HCT116 (cell line): ENCODE measurements around the gene PLEKHA6.

ENCODE experiments used
- EZH2 ChIP-seq: fragments of 200-600 bp; sonication (generic); IDR thresholded peaks from 2 replicates; pipeline ENCODE4 v1.6.1; 2017; ENCODE audit warnings: antibody characterized with exemption, mixed run types
- EZH2phosphoT487 ChIP-seq: fragments of 200-600 bp; IDR thresholded peaks from 2 replicates; pipeline ENCODE4 v1.6.1; 2018; ENCODE audit warnings: antibody characterized with exemption, borderline replicate concordance
- POLR2A ChIP-seq: IDR thresholded peaks from 2 replicates; pipeline ENCODE4 v1.7.0; 2011; ENCODE audit warnings: borderline replicate concordance; ENCODE audit not compliant: insufficient read depth, insufficient read length; ENCODE audit errors: extremely low read depth
- SIN3A ChIP-seq: IDR thresholded peaks from 2 replicates; pipeline ENCODE4 v1.6.1; 2012; ENCODE audit warnings: low read depth
- ZNF274 ChIP-seq: fragments of 200-500 bp; sonication (Bioruptor generic); IDR thresholded peaks from 2 replicates; pipeline ENCODE4 v1.6.1; 2014; ENCODE audit warnings: mild to moderate bottlenecking, low read depth, low read length, inconsistent platforms
- TF ChIP-seq, protein P1 (sequence below), 3 experiments: fragments of 200-600 bp in 1 of 3; sonication (generic) in 1 of 3; IDR thresholded peaks in 2 of 3; conservative IDR thresholded peaks in 1 of 3; 2 replicates each; pipeline ENCODE4 v1.5.1; 2012 to 2017; ENCODE audit warnings: low read depth in 2 of 3, low read length in 2 of 3, antibody characterized with exemption in 1 of 3, borderline replicate concordance in 1 of 3, control low read depth in 1 of 3, mild to moderate bottlenecking in 1 of 3, mixed read lengths in 1 of 3, mixed run types in 1 of 3, moderate library complexity in 1 of 3; ENCODE audit not compliant: insufficient read depth in 1 of 3

DNA sequence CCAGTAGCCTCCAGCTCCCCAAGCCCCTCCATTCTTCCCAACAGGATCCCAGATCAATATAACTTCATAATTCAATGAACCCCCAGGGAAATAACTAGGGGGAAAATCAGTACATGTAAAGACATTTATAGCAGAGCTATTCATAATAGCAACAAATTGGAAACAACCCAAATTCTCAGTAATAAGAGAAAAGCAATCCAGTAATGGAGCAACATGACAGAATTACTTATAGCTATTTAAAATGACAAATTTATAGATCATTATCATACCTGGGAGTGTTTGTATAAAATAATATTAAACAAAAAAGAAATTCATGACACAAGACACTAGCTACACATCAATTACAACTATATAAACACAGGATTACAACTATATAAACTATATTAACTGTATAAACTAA lies 20.2 kb downstream of the PLEKHA6 start:
- TF ChIP-seq POLR2A, result no peak
- no peak for TF ChIP-seq EZH2
- TF ChIP-seq, protein P1, sequence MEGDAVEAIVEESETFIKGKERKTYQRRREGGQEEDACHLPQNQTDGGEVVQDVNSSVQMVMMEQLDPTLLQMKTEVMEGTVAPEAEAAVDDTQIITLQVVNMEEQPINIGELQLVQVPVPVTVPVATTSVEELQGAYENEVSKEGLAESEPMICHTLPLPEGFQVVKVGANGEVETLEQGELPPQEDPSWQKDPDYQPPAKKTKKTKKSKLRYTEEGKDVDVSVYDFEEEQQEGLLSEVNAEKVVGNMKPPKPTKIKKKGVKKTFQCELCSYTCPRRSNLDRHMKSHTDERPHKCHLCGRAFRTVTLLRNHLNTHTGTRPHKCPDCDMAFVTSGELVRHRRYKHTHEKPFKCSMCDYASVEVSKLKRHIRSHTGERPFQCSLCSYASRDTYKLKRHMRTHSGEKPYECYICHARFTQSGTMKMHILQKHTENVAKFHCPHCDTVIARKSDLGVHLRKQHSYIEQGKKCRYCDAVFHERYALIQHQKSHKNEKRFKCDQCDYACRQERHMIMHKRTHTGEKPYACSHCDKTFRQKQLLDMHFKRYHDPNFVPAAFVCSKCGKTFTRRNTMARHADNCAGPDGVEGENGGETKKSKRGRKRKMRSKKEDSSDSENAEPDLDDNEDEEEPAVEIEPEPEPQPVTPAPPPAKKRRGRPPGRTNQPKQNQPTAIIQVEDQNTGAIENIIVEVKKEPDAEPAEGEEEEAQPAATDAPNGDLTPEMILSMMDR (IDR thresholded peaks at IDR 0.05 in 2 of 3, conservative IDR thresholded peaks at IDR 0.05 in 1 of 3; ENCODE audit: borderline replicate concordance in 1 of 3, insufficient read depth in 1 of 3, low read depth in 2 of 3, low read length in 2 of 3), result no peak
- no peak for TF ChIP-seq SIN3A
- TF ChIP-seq ZNF274, result no peak
- TF ChIP-seq EZH2phosphoT487, result no peak
